Esophagus muscularis mucosa (tissue), 3 donors: Measurements from ENCODE around the gene COL6A1.

Source experiments
- CTCF ChIP-seq, 3 experiments: fragments of 200-600 bp in 2 of 3; fragments of 450-650 bp in 1 of 3; sonication (generic) in 2 of 3; IDR thresholded peaks; one replicate each; pipeline ENCODE4 v1.5.1; 2017 to 2019; ENCODE audit warnings: antibody characterized with exemption in 3 of 3, mild to moderate bottlenecking in 2 of 3, moderate library complexity in 1 of 3
- POLR2A ChIP-seq: fragments of 450-650 bp; IDR thresholded peaks from one replicate; pipeline ENCODE4 v1.6.1; 2017; ENCODE audit warnings: antibody characterized with exemption, moderate library complexity, mild to moderate bottlenecking, low read depth

- TF ChIP-seq CTCF (IDR thresholded peaks at IDR 0.05) (no peak), POLR2A (no peak)
Observed at GRCh38 chr21:46031484-46031883, 49.9 kb downstream of the COL6A1 start.
